Stomach (tissue), 4 donors: ENCODE results near the gene PRKN.

Source experiments
- EP300 ChIP-seq: sonication (generic); formaldehyde crosslinking; IDR thresholded peaks from one replicate; pipeline ENCODE4 v1.6.1; 2017; ENCODE audit warnings: antibody characterized with exemption
- POLR2A ChIP-seq, 4 donors: fragments of 450-650 bp; IDR thresholded peaks; one replicate each; pipeline ENCODE4 v1.6.1; 2016; ENCODE audit warnings: antibody characterized with exemption in 4 of 4, control low read depth in 2 of 4, mild to moderate bottlenecking in 1 of 4, moderate library complexity in 1 of 4
- TF ChIP-seq, protein P1 (sequence below), 7 experiments: fragments of 450-650 bp in 4 of 7; fragments of 200-600 bp in 3 of 7; sonication (generic) in 3 of 7; IDR thresholded peaks; one replicate each; pipeline ENCODE4 v1.5.1; 2016 to 2019; ENCODE audit warnings: antibody characterized with exemption in 7 of 7, control low read depth in 2 of 7, mild to moderate bottlenecking in 1 of 7

DNA sequence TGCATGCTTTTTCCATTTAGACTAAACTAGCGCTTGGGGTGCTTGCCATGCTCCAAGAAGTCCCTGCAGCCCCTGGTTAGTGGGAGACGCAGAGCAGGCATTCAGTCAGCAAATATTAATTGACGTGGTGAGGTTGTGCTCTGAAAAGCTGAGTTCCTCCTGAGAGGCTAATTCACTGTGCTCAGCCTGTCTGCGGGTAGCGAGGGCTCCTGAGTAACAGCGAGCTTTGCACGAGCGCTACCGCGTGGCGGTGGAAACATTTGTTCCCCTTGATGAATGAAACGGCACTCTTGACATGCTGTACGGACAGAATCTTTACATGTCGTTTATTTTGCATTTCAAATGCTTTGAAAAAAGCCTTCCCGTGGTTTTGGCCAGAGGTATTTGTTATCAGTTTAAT is 1283.1 kb downstream of the PRKN start:
- TF ChIP-seq, protein P1, sequence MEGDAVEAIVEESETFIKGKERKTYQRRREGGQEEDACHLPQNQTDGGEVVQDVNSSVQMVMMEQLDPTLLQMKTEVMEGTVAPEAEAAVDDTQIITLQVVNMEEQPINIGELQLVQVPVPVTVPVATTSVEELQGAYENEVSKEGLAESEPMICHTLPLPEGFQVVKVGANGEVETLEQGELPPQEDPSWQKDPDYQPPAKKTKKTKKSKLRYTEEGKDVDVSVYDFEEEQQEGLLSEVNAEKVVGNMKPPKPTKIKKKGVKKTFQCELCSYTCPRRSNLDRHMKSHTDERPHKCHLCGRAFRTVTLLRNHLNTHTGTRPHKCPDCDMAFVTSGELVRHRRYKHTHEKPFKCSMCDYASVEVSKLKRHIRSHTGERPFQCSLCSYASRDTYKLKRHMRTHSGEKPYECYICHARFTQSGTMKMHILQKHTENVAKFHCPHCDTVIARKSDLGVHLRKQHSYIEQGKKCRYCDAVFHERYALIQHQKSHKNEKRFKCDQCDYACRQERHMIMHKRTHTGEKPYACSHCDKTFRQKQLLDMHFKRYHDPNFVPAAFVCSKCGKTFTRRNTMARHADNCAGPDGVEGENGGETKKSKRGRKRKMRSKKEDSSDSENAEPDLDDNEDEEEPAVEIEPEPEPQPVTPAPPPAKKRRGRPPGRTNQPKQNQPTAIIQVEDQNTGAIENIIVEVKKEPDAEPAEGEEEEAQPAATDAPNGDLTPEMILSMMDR (IDR thresholded peaks at IDR 0.05): peak in 1 of 7 experiments; percentile 10
- no peak for TF ChIP-seq EP300
- no peak for TF ChIP-seq POLR2A (IDR thresholded peaks at IDR 0.05)
